ENCODE measurements around the gene BSG.

BSG gene

DNA sequence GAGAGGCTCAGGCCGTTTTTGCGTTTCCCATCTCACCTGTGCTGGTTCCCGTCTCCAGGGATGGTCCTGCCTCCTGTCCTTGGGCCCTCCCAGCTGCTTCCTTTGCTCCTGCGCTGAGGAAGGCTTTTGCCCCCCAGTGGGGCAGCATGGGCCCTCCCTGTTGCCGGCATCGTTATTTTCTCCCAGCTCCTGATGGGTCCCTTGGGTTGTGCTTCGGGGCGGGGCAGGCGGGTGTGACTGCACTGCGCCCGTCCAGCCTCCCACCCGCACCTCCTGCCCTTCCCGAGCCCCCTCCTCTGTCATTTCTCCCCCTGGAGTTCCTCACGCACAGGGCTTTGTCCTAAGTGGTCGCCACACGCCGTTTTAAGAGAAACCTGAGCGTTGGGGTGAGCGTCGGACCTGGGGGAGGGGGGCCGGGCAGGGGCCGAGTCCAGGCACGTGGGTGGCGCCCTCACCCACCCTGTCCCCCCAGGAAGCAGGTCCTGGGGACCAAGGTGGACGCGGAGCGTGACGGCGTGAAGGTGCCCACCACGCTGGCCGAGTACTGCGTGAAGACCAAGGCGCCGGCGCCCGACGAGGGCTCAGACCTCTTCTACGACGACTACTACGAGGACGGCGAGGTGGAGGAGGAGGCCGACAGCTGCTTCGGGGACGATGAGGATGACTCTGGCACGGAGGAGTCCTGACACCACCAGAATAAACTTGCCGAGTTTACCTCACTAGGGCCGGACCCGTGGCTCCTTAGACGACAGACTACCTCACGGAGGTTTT lies 31.3 kb upstream of the BSG start:
- no peak for DNase-seq

DNA sequence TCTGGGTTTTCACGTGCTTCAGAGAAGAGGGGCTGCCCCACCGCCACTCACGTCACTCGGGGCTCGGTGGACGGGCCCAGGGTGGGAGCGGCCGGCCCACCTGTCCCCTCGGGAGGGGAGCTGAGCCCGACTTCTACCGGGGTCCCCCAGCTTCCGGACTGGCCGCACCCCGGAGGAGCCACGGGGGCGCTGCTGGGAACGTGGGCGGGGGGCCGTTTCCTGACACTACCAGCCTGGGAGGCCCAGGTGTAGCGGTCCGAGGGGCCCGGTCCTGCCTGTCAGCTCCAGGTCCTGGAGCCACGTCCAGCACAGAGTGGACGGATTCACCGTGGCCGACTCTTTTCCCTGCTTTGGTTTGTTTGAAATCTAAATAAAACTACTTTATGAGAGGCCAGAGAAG lies 30.7 kb upstream of the BSG start:
- no peak for DNase-seq

DNA sequence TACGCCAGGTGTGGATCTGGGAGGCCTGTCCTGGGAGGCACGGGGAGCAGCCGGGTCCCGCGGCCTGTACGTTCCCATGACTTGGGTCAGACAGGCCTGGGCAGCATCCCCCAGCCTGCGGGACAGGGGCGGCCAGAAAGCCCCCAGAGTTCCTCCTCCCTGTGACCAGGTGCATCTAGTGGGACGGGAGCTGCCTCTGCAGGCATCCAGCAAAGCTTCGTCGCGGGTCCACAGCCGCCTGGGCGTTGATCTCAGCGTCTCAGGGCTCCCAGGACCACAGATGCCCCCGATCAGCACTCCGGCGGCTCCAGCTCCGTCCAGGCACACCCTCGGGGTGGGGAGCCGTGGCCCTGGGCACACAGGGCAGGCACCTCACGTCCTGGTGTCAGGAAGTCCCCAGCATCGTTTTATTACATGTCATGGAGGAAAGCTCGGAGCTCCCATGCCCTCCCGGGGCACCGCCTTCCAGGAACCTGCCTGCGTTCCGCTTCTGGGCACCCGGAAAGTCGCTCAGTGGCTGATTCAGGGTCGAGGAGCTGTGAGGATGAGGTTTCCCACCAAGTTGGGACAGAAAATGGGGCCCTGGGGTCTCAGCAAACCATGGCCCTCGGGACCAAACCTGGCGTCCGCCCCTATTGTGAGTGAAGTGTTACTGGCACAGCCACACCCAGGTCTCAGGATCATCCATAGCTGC lies 30.1 kb upstream of the BSG start:
- no peak for DNase-seq

DNA sequence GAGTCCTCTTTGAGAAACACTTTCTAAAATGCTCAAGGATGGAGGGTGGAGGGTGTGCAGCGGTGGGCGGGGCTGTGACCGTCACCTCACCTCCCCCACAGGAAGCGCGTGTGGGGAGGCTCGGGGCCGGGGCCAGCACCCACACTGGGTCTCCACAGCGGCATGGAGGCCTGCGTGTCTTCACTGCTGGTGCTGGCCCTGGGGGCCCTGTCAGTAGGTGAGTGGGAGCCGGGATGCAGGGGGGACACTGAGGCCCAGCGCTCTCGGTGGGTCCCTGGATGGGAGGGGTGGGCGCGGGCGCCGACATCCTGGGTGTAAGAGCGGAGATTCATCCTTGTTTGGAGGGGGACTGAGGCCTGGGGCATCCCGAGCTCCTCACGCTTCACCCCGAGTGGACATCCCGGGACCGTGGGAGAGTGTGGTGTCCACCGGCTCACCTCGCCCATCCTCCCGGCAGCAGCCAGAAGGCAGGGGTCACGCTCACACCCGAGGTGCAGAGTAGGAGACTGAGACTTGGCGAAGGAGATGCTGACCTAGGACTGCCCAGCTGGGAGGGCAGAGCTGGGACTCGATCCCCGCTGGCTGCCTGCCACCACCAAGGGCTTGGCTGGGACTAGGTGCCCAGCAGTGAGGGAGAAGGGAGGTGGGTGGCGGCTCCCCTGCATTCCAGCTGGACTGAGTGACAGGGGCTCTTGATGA lies 28.3 kb upstream of the BSG start, which contains the start of gene GZMM:
GZMM (plus strand) TSS at position 144 of the 699 bp plus-strand sequence; CDS start at position 163, 19 bp downstream.
- peak; percentile 68 for DNase-seq

DNA sequence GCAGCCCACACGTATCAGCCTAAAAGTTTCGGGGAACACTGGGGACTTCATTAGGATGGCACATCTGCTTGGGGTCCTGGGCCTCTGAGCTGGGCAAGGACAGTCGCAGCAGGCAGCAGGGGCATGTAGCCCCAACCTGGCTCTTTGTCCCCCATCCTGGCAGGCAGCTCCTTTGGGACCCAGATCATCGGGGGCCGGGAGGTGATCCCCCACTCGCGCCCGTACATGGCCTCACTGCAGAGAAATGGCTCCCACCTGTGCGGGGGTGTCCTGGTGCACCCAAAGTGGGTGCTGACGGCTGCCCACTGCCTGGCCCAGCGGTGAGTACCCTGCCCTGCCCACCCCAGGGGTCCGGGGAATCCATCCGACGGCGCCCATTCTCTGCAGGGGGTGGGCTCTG lies 25.3 kb upstream of the BSG start:
- DNase-seq, result no peak

DNA sequence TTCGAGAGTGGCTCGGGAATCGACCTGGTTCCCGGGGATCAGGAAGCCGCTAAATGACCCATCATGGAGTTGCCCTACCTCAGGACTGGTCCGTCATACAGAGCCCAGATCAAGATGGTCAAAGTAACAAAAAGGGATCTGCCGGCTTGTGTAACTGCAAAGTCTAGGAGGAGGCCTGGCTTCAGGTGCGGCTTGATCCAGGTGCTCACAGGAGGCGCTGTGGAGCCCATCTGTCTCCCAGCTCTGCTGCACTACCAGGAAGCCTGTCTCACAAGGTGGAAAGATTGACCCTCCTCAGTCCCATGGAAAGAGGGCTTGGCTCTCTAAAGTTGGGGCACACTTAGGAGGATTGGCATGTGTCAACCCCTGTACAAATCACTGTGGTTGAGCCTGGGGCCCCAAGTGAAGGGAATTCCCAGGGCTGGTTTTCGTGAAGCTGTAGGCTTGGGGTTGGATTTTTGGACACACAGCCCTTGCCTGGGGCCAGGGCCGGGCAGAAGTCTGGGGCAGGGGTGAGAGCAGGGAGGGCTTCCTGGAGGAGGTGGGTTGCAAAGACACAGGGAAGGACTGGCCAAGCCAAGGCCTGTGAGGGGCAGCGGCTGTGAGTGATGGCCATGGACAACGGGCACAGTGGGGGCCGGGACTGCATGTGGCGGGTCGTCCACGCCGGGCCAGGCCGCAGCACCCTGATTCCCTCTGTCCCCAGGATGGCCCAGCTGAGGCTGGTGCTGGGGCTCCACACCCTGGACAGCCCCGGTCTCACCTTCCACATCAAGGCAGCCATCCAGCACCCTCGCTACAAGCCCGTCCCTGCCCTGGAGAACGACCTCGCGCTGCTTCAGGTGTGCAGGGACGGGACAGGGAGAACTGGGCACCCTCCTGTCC lies 24.3 kb upstream of the BSG start:
- no peak for DNase-seq

DNA sequence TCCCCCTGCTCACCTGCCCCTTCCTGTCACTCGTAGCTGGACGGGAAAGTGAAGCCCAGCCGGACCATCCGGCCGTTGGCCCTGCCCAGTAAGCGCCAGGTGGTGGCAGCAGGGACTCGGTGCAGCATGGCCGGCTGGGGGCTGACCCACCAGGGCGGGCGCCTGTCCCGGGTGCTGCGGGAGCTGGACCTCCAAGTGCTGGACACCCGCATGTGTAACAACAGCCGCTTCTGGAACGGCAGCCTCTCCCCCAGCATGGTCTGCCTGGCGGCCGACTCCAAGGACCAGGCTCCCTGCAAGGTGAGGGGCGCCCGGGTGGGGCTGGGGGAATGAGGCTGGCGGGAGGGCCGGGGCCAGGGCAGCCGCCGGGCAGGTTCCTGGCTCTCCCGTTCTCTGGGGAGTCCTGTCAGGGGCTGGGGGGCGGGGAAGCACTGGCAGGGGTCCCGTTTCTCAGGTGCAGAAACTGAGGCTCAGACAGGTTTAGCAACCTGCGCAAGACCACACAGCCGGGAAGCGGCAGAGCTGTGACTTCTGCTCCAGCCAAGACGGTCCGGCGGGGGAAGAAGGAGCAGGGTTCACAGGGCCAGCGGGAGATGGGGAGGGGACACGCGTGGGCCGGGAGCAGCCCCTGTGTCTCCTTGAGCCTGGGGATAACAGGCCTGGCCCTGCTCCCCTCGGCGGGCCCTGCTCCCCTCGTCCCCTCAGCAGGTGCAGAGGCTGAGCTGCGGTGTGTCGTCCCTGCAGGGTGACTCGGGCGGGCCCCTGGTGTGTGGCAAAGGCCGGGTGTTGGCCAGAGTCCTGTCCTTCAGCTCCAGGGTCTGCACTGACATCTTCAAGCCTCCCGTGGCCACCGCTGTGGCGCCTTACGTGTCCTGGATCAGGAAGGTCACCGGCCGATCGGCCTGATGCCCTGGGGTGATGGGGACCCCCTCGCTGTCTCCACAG lies 23.2 kb upstream of the BSG start:
- DNase-seq, result no peak

DNA sequence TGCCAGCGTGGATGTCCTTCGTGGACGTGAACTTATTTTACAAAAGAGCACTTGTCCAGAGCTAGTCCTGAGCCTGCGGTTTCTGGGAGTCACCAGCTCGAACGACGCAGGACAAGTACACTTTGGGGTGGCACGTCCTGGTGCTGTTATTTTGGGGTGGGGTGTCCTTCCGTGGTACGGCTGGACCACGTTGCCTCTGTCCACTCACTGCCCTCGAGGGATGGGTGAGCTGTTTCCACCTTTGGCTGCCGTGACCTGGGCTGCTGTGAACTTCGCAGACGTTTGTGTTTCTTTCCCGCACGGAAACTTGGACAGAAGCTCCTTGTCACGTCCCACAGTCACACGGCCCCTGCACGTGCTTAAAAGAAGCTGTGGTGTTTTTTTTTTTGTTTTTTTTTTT lies 17.6 kb upstream of the BSG start:
- no peak for DNase-seq

DNA sequence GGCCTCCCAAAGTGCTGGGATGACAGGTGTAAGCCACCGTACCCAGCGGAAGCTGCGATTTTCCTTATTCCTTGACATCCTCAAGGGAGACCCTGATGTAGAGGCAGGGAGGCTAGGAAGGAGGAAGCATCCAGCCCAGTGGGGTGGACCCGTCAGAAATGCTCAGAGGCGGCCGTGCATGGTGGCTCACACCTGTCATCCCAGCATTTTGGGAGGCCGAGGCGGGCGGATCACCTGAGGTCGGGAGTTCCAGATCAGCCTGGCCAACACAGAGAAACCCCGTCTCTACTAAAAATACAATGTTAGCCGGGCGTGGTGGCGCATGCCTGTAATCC lies 17.0 kb upstream of the BSG start:
- DNase-seq, result no peak

DNA sequence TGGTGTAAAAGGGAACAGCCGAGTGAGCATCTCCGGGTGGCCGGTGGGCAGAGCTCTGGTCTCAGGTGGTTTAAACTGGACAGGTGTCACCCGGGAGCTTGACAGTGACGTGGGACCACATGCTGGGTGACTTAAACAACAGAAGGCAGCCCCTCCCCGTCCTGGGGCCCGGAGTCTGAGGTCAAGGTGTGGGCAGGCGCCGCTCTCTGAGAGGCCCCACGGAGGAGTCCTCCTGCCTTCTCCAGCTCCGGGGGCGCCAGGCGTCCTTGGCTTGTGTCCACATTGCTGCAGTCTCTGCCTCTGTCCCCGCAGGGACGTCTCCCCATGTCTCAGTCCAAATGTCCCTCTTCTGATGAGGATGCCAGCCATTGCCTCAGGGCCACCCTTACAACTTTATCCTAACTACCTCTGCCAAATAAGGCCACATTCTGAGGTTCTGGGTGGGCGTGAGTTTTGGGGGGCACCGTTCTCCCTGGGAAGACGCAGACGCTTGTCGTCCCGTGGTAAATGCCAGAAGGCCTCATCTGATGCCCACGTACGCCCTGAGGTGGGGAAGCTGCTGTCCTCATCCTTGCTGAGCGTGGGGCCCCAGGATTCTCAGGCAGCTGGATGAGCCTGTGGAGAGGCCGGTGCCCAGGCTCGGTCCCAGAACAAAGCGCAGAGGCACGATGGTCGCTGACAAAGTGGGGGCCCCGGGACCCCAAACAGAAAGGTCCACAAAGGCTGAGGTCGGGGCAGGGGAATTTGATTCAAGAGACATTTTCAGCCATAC lies 15.6 kb upstream of the BSG start:
- DNase-seq, result no peak

DNA sequence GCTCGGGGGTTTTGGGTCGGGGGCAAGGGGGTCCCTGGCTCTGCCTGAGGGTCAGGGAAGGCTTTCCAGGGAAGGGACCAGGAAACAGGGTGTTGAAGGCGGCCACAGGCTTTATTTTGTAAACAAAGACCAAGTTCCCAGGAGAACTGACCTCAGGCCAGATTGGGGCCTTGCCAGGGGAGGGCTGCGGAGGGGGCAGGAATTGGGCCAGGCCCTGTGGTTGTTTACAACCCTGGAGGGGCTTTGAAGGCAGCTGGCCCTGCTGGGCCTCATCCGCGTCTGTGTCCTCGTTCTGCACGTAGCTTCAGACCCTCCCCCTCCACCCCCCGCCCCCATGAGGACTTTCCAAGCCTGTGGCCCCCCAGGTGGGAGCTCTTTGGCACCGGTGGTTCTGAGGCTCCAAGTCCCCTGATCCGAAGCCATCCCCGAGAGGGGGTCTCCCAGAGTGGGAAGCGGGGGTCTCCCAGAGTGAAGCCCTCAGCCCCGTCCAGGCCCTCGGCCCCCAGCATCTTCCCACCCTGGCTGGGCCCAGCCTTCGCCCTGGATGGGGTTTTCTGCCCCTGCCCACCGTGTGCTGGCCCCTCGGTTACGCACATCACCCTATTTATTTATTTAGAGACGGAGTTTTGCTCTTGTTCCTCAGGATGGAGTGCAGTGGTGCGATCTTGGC lies 13.5 kb upstream of the BSG start:
- no peak for DNase-seq

DNA sequence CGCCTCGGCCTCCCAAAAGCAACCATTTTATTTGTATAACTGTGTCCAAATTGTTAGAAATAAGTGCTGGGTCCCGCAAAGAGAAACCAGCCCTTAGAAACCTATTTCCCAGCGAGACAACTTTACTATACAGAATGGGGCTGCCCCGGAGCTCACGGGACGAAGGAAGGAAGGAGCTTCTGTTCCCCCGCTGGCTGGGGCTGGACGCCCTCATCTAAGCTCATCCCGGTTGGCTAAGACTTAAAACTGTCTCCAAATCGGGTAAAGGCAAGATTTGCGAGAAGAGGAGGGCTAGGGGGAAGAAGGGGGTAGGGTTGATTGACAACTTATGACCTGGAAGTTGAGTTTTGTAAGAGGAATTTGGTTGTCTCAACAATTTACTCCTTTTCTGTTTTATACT lies 12.3 kb upstream of the BSG start:
- DNase-seq, result no peak

DNA sequence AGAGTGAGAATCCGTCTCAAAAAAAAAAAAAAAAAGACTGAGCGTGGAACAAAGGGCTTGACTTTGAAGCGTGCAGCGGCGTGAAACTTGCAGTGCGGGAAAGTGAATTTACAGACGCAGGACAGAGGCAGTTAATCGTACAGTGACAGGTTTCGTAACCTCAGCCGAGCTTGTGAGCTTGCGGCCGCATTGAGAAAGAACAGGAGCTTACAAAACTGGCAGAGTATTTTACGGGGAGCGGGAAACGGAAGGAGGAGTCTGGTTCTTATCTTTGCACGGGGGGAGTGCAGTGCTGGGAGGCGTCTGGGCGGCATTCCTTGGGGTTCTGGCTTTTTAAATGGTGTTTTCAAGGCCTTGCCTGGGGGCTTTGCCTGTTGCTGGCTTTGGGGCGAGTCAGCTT lies 6.0 kb upstream of the BSG start:
- no peak for DNase-seq

DNA sequence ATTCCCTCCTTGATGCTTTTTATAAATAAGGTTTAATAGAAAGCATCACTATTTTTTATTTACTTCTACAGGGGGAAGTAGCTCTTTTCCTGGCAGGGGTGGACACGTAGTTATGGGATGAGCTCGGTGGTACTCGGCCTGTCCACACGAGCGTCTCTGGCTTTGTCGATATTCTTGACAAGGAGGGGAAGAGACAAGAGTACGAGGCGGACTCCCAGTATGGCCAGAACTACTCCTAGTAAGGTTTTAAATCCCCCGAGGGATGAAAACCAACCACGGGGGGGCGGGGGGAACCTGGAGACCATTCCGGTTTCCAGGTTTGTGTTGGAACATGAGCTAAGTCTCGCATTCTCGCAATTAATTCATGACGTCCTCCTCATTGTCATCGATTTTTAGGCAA lies 5.6 kb upstream of the BSG start:
- no peak for DNase-seq

DNA sequence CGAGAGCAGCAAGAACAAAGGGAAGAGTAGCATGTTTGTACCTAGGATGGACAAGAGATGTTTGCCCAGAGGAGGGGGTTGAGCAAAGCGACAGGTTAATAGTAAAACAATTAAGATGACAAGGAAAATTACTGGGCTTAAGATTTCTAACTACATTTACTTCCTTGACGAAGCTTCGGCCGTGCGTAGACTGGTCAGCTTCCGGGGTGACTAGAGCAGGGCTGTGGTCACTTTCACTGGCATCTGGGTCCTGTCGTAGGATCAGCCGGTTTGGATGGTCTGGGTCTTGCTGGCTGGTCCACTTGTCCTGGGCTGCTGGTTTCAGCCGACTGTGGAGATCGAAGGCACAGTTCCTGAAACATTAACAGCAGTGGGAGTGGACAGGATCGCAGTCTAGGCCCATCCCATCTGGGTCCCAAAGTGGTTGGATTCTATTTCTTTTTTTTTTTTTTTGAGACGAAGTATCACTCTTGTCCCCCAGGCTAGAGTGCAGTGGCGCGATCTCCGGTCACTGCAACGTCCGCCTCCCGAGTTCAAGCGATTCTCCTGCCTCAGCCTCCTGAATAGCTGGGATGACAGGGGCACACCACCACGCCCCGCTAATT lies 5.0 kb upstream of the BSG start:
- DNase-seq, result no peak

DNA sequence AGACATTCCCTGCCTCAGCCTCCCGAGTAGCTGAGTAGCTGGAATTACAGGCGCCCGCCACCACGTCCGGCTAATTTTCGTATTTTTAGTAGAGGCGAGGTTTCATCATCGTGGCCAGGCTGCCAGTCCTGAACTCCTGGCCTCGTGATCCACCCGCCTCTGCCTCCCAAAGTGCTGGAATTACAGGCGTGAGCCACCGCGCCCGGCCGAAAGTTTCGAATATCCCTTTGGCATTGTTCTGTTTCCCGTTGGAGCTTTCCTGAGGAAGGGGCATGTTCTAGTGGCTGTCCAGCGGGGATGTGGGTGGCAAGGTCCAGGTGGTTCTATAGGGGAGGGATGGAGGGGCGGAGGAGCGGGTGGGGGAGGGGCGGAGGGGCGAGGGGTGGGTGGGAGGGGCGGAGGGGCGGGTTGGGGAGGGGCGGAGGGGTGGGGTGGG lies 2.1 kb upstream of the BSG start:
- no peak for DNase-seq

DNA sequence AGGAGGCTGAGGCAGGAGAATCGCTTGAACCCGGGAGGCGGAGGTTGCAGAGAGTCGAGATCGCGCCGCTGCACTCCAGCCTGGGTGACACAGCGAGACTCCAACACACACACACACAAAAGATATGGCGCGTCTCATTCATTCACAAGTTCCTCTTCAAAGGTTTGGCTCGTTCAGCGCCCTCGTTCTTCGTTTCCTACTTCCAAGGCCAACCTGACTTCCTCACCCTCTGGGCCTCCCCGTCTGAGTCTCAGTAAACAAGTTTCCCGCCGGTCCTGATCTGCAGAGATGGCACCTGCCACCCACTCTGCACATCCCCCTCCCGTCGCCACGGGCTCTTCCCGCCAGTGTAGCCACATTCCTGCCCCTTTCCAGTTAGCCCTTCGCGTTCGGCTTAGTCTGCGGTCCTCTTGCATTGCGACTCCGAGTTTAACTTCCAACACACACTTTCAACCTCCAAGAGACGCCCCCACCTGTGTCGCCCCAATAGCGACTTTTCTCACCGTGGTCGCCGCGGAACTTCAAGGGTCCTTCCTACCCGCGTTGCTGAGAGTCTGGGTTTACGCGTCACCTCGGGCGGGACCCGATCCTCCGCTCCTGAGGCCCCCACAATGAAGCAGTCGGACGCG lies 1.3 kb upstream of the BSG start:
- no peak for DNase-seq

DNA sequence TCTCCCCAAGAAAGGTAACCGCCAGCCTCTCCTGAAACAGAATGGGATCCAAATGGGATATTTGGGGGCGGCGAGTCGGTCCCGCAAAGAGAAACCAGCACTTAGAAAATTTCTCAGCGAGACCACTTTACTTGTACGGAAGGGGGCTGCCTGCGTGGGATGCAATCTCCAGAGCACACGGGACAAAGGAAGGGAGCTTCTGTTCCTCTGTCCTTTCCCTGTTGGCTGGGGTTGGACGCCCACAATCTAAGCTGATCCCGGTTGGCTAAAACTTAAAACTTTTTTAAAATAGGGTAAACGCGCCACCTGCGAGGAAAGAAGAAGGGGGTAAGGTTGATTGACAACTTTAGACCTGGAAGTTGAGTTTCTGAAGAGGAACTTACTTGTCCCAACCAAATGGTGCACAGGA lies 826 bp upstream of the BSG start:
- DNase-seq, result no peak

DNA sequence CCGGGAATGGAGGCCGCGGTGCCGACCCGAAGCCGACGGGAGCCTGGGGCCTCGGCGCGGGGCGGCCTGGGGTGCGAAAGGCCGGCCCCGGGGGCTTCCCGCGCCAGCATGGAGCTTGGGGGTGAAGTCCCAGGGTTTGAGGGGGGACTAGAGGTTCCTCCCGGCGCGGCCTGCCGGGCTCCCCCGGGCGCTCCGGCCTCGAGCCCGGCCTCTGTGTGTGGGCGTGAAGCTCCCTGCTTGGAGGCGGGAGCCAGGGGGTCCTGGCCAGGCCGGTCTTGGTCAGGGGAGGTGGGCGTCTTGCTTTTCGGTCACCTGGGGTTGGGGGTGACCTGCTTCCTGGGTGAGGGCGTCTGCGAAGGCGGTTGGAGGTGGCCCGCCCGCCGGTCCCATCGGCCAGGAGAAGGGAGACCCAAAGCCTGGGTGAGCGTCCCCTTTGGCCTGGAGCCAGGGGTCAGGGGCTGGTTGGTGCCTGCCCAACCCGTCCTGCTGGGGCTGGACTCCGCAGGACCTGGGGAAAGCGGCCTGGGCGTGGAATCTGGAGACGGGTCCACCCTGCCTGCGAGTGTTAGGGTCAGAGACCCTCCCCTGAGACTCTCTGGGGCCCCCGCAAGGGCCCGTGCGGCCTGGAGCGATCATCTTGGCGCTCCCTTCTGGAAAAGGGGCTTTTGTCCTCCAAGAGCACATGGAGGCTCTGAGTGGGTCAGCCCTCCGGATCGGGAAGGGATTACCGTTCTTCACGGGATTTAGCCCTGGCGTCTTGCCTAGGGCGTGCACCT lies 535 bp downstream of the BSG start:
- DNase-seq, result no peak
